Type B pancreatic cell (in vitro differentiated cells): ENCODE data around the gene TCF7L1. TPM values are rescaled to one million over a fixed set of nuclear protein-coding genes. Genes with fewer than 3 reads are reported as not detected.

Source experiments
- DNase-seq: peaks from one replicate; pipeline ENCODE4 v3.0.0; 2021; ENCODE audit warnings: mixed read lengths; ENCODE audit not compliant: unreplicated experiment; ENCODE audit errors: extremely low spot score
- H3K27ac Mint-ChIP-seq: 2 replicates; pipeline ENCODE4 v1.8.0; 2021; ENCODE audit warnings: mild to moderate bottlenecking, mixed read lengths
- H3K27me3 Mint-ChIP-seq: 2 replicates; pipeline ENCODE4 v1.8.0; 2021; ENCODE audit warnings: mixed read lengths
- H3K36me3 Mint-ChIP-seq: 2 replicates; pipeline ENCODE4 v1.8.0; 2021; ENCODE audit warnings: mixed read lengths
- H3K4me1 Mint-ChIP-seq: one replicate; pipeline ENCODE4 v1.8.0; 2021; ENCODE audit warnings: mixed read lengths; ENCODE audit not compliant: unreplicated experiment
- H3K4me3 Mint-ChIP-seq: 2 replicates; pipeline ENCODE4 v1.8.0; 2021; ENCODE audit warnings: mild to moderate bottlenecking, mixed read lengths
- H3K9me3 Mint-ChIP-seq: 2 replicates; pipeline ENCODE4 v1.8.0; 2021; ENCODE audit warnings: mixed read lengths
- long read RNA-seq: library from polyadenylated mRNA; unstranded; transcript quantifications from one replicate; pipeline ENCODE4 v2.0.0, GENCODE V29; 2020
- total RNA-seq: library from RNA; stranded (reverse); gene quantifications from 2 replicates; pipeline ENCODE4 v1.2.1, GENCODE V29; 2021; ENCODE audit warnings: low replicate concordance
- TF ChIP-seq, protein P1 (sequence below): fragments of 200-600 bp; sonication (generic); conservative IDR thresholded peaks from 2 replicates; pipeline ENCODE4 v1.5.0; 2021; ENCODE audit warnings: antibody characterized with exemption, mild to moderate bottlenecking

TCF7L1 gene, protein sequence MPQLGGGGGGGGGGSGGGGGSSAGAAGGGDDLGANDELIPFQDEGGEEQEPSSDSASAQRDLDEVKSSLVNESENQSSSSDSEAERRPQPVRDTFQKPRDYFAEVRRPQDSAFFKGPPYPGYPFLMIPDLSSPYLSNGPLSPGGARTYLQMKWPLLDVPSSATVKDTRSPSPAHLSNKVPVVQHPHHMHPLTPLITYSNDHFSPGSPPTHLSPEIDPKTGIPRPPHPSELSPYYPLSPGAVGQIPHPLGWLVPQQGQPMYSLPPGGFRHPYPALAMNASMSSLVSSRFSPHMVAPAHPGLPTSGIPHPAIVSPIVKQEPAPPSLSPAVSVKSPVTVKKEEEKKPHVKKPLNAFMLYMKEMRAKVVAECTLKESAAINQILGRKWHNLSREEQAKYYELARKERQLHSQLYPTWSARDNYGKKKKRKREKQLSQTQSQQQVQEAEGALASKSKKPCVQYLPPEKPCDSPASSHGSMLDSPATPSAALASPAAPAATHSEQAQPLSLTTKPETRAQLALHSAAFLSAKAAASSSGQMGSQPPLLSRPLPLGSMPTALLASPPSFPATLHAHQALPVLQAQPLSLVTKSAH
- 27.4 and 32.4 TPM in 2 replicates for total RNA-seq
- long read RNA-seq, partial matches to known transcripts = 0 of 2 reads
- long read RNA-seq, other reads (novel, unspliced or antisense) = 2 of 2 reads

DNA sequence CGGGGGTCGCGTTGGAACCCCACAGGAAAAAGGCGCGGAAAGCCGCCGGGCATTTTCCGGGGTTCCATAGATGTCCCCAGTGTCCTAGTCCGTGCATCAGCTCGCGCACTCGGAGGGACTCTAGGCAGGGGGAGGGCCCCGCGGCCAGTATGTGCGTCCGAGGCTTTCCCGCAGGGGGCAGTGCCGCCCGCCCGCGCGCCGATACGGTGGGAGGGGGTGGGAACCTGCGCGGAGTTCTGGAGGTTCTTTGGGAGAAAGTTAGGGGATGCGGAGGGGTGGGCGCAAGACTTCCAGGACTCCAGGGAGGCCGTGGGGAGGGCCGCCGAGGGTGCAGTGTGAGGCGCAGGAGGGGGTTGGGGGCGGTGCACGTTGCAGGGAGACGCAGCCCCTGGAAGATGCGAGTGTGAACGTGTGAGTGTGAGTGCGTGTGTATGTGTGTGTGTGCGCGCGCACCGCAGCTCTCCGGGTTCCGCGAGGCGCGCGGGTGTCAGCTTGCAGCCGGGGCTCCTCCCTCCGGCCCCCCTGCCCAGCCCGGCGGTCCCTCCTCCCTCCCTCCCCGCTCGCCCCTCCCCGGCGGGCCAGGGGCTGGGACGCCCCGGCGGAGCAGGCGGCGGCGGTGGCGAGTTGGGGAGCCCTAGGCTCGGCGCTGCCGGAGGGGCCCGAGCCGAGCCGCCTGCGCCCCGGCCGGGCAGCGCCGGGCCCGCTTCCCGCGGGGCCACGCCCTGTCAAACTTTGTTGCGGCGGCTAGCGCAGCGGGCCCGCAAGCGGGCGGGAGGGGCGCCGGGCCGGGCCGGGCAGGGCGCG, at the start of gene TCF7L1:
Gene TCF7L1 (plus strand): TSS at position 559 of the 804 bp plus-strand sequence. CDS start 293 bp downstream, outside the sequence.
- Mint-ChIP-seq H3K4me1 (peaks cover 21% of the 10 kb centered on the region), H3K4me3 (peak within 1 kb of the TSS; percentile 91)
- TF ChIP-seq, protein P1, sequence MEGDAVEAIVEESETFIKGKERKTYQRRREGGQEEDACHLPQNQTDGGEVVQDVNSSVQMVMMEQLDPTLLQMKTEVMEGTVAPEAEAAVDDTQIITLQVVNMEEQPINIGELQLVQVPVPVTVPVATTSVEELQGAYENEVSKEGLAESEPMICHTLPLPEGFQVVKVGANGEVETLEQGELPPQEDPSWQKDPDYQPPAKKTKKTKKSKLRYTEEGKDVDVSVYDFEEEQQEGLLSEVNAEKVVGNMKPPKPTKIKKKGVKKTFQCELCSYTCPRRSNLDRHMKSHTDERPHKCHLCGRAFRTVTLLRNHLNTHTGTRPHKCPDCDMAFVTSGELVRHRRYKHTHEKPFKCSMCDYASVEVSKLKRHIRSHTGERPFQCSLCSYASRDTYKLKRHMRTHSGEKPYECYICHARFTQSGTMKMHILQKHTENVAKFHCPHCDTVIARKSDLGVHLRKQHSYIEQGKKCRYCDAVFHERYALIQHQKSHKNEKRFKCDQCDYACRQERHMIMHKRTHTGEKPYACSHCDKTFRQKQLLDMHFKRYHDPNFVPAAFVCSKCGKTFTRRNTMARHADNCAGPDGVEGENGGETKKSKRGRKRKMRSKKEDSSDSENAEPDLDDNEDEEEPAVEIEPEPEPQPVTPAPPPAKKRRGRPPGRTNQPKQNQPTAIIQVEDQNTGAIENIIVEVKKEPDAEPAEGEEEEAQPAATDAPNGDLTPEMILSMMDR = peak; percentile 94

DNA sequence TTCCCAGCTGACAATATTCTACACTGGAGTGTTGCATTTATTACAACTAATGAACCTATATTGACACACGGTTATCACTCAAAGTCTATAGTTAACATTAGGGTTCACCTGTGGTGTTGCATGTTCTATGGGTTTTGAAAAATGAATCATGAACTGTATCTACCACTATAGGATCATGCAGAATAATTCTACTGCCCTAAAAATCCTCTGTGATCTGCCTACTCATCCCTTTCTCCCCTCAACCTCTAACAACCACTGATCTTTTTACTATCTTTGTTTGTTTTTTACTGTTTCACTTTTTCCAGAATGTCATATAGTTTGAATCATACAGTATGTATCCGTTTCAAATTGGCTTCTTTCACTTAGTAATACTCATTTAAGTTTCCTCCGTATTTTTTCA, 47.6 kb upstream of the TCF7L1 start:
- Mint-ChIP-seq H3K27me3 (peaks cover 16% of the 10 kb centered on the region), H3K27ac (no peak overlapping the region), H3K36me3 (no peaks in the 10 kb centered on the region), H3K4me3 (no peak overlapping the region), H3K4me1 (no peaks in the 10 kb centered on the region), H3K9me3 (peaks cover 6% of the 10 kb centered on the region)
- no peak for DNase-seq
- TF ChIP-seq, protein P1 = no peak

More for the DNA sequence above, at the start of gene TCF7L1:
- peaks cover 4% of the 10 kb centered on the region for H3K27me3 Mint-ChIP-seq
- H3K27ac Mint-ChIP-seq = peak within 1 kb of the TSS; percentile 69
- DNase-seq = peak; percentile 94
- peaks cover 1% of the 10 kb centered on the region for H3K36me3 Mint-ChIP-seq
- no peaks in the 10 kb centered on the region for H3K9me3 Mint-ChIP-seq

DNA sequence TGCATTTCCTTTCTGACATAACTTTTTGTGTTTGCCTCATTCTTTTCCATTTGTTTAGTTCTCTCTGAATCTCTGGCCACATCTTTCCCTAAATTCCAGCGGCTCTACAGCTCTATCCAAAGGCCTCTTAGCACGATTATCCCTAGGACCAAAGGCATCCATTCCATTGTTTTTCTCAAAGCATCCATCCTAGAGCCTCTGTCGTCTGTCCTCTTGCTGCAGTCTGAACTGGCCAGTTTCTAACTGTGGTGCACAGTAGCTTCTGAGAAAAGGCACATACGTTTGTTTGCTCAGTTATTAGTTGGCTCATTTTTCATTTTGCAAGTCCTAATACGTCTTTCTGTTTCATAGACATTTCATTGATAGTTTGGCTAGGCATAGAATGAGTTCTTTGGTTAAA, 45.7 kb upstream of the TCF7L1 start:
- Mint-ChIP-seq H3K4me1 (no peaks in the 10 kb centered on the region), H3K27ac (no peak overlapping the region), H3K36me3 (no peaks in the 10 kb centered on the region), H3K4me3 (no peak overlapping the region), H3K9me3 (no peaks in the 10 kb centered on the region), H3K27me3 (peaks cover 16% of the 10 kb centered on the region)
- DNase-seq = no peak
- TF ChIP-seq, protein P1 = no peak

DNA sequence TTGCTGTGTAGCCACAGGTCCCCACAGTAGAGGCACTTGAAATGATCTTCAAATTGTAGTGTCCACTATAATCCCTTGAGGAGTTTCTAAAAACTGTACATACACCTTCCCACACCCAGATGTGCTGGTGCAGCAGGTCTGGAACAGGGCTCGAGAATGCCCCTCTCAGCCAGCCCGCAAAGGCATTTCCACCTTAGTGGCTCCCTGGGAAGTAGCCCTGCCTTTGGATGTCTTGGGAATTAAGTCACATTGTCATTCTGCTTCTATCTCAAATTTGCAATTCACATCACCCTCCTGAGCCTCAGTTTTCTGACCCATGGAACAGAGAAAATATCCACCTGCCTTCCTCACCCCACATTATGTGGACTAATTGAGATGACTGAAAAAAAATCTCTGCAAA, 44.3 kb upstream of the TCF7L1 start:
- Mint-ChIP-seq H3K4me3 (no peak overlapping the region), H3K9me3 (no peaks in the 10 kb centered on the region), H3K4me1 (no peaks in the 10 kb centered on the region), H3K36me3 (no peaks in the 10 kb centered on the region), H3K27me3 (peaks cover 9% of the 10 kb centered on the region), H3K27ac (no peak overlapping the region)
- TF ChIP-seq, protein P1 = no peak
- DNase-seq = no peak

DNA sequence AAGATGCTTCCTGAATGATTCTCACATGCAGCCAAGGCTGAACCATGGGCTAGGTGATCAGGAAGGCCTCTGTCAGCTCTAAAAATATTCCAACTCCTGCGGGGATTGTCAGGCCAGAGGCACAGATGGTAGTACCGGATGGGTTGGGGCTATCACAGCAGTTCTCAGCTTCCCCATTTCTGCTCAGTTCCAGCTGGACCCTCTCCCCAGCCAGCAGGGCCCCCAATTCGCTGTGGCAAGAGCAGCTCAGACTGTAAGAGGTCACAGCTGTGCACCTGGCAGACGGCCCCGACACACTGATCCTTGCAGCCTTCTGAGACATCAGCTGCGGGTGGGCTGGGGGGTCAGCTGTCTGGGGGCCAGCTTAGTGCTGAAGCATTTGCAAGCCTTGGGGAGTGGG, 43.6 kb upstream of the TCF7L1 start:
- Mint-ChIP-seq H3K27ac (no peak overlapping the region), H3K27me3 (peaks cover 4% of the 10 kb centered on the region), H3K4me3 (no peak overlapping the region), H3K4me1 (no peaks in the 10 kb centered on the region), H3K36me3 (no peaks in the 10 kb centered on the region), H3K9me3 (no peaks in the 10 kb centered on the region)
- DNase-seq = no peak
- TF ChIP-seq, protein P1 = no peak
